ENCODE measurements around the gene PAK5. TPM values are rescaled to one million over a fixed set of nuclear protein-coding genes. Genes with fewer than 3 reads are reported as not detected.

The PAK5 gene
- polyA plus RNA-seq, 1 donor (not counting 4 experiments of a cell fraction or from before 2014, with no cell fraction given): not detected

DNA sequence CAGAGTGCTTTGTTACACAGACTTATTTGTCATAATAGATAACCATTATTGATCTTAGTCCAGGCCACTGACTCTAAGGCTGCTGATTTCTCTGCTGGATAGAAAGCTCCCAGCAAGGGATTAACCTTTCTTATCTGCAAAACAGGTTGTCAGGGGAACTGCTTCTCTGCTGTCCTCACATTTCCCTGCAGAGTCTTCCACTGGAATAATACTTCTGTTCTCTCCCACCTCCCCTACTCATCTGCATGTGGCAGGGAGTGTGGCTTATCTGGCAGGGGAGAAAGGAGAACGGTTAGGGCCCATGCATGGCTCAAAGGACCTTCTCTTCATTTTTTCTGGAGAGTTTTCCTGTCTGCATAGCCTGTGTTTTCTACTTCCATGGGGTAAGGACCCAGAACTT lies 238.3 kb downstream of the PAK5 start:
- no peaks in the 10 kb centered on the region for H3K9me1 ChIP-seq (ENCODE audit: control insufficient read depth, extremely low read depth, insufficient read depth, low read length)
- dilution Hi-C loops (cut with MboI; ENCODE audit: extremely low pct_ligation_motif_present, low sequenced_read_pairs): no loop called here
- H3K4me1 ChIP-seq (ENCODE audit: control insufficient read depth, extremely low read depth, insufficient read depth, low read length): no peaks in the 10 kb centered on the region
- no peaks in the 10 kb centered on the region for H4K20me1 ChIP-seq (ENCODE audit: control insufficient read depth, extremely low read depth, insufficient read depth, low read length)
- no peak overlapping the region for H3K4me3 ChIP-seq (ENCODE audit: control insufficient read depth in 2 of 3, extremely low read depth in 1 of 3, insufficient read depth in 2 of 3, low read depth in 1 of 3, low read length in 3 of 3)
- H3K27ac ChIP-seq (ENCODE audit: control insufficient read depth, insufficient read depth, low read length): no peak overlapping the region
- no peak overlapping the region for H2AFZ ChIP-seq (ENCODE audit: control insufficient read depth, low read length)
- no peaks in the 10 kb centered on the region for H3K36me3 ChIP-seq (ENCODE audit: control insufficient read depth in 2 of 2, extremely low read depth in 1 of 2, insufficient read depth in 2 of 2, low read length in 2 of 2)
- DNase-seq (ENCODE audit: low read depth, low spot score) (no peak), FAIRE-seq (no peak)
- H3K79me2 ChIP-seq (ENCODE audit: control insufficient read depth, insufficient read depth, low read length): no peaks in the 10 kb centered on the region
- H3K27me3 ChIP-seq (ENCODE audit: control insufficient read depth, extremely low read depth, insufficient read depth, low read length): no peaks in the 10 kb centered on the region
- no peak overlapping the region for H3K4me2 ChIP-seq (ENCODE audit: control insufficient read depth, extremely low read depth, insufficient read depth, low read depth, low read length)
- H3K9ac ChIP-seq (ENCODE audit: control insufficient read depth, extremely low read depth, insufficient read depth, low read length): no peak overlapping the region
- H3K9me3 ChIP-seq (ENCODE audit: control insufficient read depth, low read depth, low read length): no peaks in the 10 kb centered on the region
- TF ChIP-seq CTCF (optimal IDR thresholded peaks at IDR 0.05 in 1 of 3, IDR thresholded peaks at IDR 0.05 in 1 of 3, conservative IDR thresholded peaks at IDR 0.05 in 1 of 3; ENCODE audit: extremely low read depth in 1 of 3, insufficient read depth in 2 of 3, low read length in 3 of 3) (no peak), EZH2 (IDR thresholded peaks at IDR 0.05; ENCODE audit: low read length) (no peak)

DNA sequence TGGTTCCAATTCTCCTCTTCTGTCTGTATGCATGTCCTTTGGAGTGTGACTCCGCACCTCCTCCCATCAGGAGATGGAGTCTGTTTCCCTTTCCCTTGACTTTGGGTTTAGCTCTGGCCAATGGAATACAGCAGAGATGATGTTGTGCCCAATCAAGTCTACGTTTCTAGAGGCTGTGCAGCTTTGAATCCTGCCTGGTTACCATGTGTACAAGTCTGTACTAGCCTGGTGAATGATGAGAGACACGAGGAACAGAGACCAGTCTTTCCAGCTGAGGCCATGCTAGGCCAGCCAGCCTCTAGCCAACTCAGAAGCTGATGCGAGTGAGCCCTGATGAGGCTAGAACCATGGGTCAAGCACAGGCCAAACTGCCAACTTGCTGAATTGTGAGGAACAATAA lies 241.3 kb downstream of the PAK5 start:
- no peak overlapping the region for H3K27ac ChIP-seq (ENCODE audit: control insufficient read depth, insufficient read depth, low read length)
- no peaks in the 10 kb centered on the region for H3K4me1 ChIP-seq (ENCODE audit: control insufficient read depth, extremely low read depth, insufficient read depth, low read length)
- no peaks in the 10 kb centered on the region for H3K27me3 ChIP-seq (ENCODE audit: control insufficient read depth, extremely low read depth, insufficient read depth, low read length)
- peak overlapping the region; percentile 6 for H2AFZ ChIP-seq (ENCODE audit: control insufficient read depth, low read length)
- H3K4me2 ChIP-seq (ENCODE audit: control insufficient read depth, extremely low read depth, insufficient read depth, low read depth, low read length): no peak overlapping the region
- no peak overlapping the region for H3K4me3 ChIP-seq (ENCODE audit: control insufficient read depth in 2 of 3, extremely low read depth in 1 of 3, insufficient read depth in 2 of 3, low read depth in 1 of 3, low read length in 3 of 3)
- no peaks in the 10 kb centered on the region for H3K79me2 ChIP-seq (ENCODE audit: control insufficient read depth, insufficient read depth, low read length)
- no peaks in the 10 kb centered on the region for H3K9me1 ChIP-seq (ENCODE audit: control insufficient read depth, extremely low read depth, insufficient read depth, low read length)
- no peaks in the 10 kb centered on the region for H3K36me3 ChIP-seq (ENCODE audit: control insufficient read depth in 2 of 2, extremely low read depth in 1 of 2, insufficient read depth in 2 of 2, low read length in 2 of 2)
- no peak for TF ChIP-seq CTCF (optimal IDR thresholded peaks at IDR 0.05 in 1 of 3, IDR thresholded peaks at IDR 0.05 in 1 of 3, conservative IDR thresholded peaks at IDR 0.05 in 1 of 3; ENCODE audit: extremely low read depth in 1 of 3, insufficient read depth in 2 of 3, low read length in 3 of 3)
- no peak for TF ChIP-seq EZH2 (IDR thresholded peaks at IDR 0.05; ENCODE audit: low read length)
- dilution Hi-C loops (cut with MboI; ENCODE audit: extremely low pct_ligation_motif_present, low sequenced_read_pairs): no loop called here
- DNase-seq (ENCODE audit: low read depth, low spot score) (no peak), FAIRE-seq (no peak)
- no peaks in the 10 kb centered on the region for H4K20me1 ChIP-seq (ENCODE audit: control insufficient read depth, extremely low read depth, insufficient read depth, low read length)
- no peaks in the 10 kb centered on the region for H3K9me3 ChIP-seq (ENCODE audit: control insufficient read depth, low read depth, low read length)
- H3K9ac ChIP-seq (ENCODE audit: control insufficient read depth, extremely low read depth, insufficient read depth, low read length): no peak overlapping the region
